Transverse colon (tissue), 4 donors: ENCODE measurements around the gene POM121.
"Not testable (repeated sequence)": the region's sequence is repeated elsewhere in the genome, so short reads cannot be mapped to it uniquely, and the experiment has no call there.

Experiments used
- POLR2A ChIP-seq: fragments of 450-650 bp; IDR thresholded peaks from one replicate; pipeline ENCODE4 v1.6.1; 2016; ENCODE audit warnings: antibody characterized with exemption, mild to moderate bottlenecking, moderate library complexity
- POLR2AphosphoS5 ChIP-seq, 3 donors: sonication (generic); formaldehyde crosslinking; IDR thresholded peaks; one replicate each; pipeline ENCODE4 v1.6.1; 2016; ENCODE audit warnings: antibody characterized with exemption in 3 of 3
- TF ChIP-seq, protein P1 (sequence below), 5 experiments: fragments of 200-600 bp in 3 of 5; fragments of 450-650 bp in 2 of 5; sonication (generic) in 3 of 5; IDR thresholded peaks; 1 replicate in 2 of 5; 2 replicates in 3 of 5; pipeline ENCODE4 v1.5.1; 2016 to 2017; ENCODE audit warnings: antibody characterized with exemption in 5 of 5, inconsistent platforms in 3 of 5, mild to moderate bottlenecking in 2 of 5, moderate library complexity in 1 of 5

GRCh38 chr7:72980382-72980781 lies 55.5 kb downstream of the POM121 start:
- TF ChIP-seq, protein P1, sequence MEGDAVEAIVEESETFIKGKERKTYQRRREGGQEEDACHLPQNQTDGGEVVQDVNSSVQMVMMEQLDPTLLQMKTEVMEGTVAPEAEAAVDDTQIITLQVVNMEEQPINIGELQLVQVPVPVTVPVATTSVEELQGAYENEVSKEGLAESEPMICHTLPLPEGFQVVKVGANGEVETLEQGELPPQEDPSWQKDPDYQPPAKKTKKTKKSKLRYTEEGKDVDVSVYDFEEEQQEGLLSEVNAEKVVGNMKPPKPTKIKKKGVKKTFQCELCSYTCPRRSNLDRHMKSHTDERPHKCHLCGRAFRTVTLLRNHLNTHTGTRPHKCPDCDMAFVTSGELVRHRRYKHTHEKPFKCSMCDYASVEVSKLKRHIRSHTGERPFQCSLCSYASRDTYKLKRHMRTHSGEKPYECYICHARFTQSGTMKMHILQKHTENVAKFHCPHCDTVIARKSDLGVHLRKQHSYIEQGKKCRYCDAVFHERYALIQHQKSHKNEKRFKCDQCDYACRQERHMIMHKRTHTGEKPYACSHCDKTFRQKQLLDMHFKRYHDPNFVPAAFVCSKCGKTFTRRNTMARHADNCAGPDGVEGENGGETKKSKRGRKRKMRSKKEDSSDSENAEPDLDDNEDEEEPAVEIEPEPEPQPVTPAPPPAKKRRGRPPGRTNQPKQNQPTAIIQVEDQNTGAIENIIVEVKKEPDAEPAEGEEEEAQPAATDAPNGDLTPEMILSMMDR (IDR thresholded peaks at IDR 0.05): not testable (repeated sequence)
- TF ChIP-seq POLR2AphosphoS5 (IDR thresholded peaks at IDR 0.05); POLR2A: not testable (repeated sequence)
